ENCODE data around the gene RALGPS2.
"Not testable (repeated sequence)": the region's sequence is repeated elsewhere in the genome, so short reads cannot be mapped to it uniquely, and the experiment has no call there.

The RALGPS2 gene

DNA sequence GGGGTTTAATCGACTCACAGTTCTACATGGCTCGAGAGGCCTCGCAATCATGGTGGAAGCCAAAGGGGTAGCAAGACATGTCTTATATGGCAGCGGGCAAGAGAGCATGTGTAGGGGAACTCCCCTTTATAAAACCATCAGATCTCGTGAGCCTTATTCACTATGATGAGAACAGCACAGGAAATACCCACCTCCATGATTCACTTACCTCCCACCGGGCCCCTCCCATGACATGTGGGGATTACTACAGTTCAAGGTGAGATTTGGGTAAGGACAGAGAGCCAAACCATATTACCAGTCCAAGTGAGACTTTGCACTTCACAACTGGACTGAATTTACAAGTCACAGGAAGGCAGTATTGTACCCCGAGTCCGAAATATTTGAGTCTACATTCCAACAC lies 219.7 kb downstream of the RALGPS2 start:
- peaks cover 14% of the 10 kb centered on the region for H3K4me1 ChIP-seq (ENCODE audit: control insufficient read depth, insufficient read depth, low read length)
- no peak overlapping the region for H3K27ac ChIP-seq (ENCODE audit: insufficient read depth, low read depth, low read length, poor library complexity, severe bottlenecking)
- H3K9me3 ChIP-seq (ENCODE audit: control insufficient read depth, low read length) = no peaks in the 10 kb centered on the region
- no peaks in the 10 kb centered on the region for H3K36me3 ChIP-seq (ENCODE audit: control insufficient read depth, insufficient read depth, low read length)
- 93 to 95% methylated on average over 8 of the region's 8 CpGs for WGBS, 2 experiments
- no peaks in the 10 kb centered on the region for H3K27me3 ChIP-seq (ENCODE audit: control insufficient read depth, insufficient read depth, low read length, poor library complexity, severe bottlenecking)
- no peak overlapping the region for H3K4me3 ChIP-seq (ENCODE audit: insufficient read depth, low read depth, low read length)

DNA sequence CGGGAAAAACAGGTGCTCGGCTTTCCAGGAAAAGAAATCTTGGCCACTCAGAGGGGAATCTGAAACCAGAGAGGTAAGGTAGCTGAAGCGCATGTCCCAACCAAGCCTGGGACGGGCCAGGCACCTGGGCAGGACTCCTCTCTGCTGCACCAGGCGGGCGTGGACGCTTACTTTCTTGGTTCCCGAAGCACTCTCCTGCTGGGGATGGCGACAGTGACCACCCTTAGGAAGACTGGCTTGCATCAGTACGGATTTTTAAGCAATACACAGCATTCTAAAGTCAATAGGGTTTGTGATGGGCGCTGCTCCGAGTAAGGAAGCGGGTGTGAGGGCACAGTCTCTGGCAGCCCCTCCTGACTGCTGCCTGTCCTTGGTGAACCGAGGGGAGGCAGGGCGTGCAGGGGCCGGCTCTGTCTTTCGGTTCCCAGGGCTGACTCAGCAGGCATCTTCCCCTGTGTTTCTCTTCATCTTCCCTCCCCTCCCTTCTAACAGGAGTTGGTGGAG lies 220.8 kb downstream of the RALGPS2 start:
- WGBS, 2 experiments = 64 to 65% methylated on average over 17 of the region's 17 CpGs
- Histone ChIP-seq H3K36me3 (ENCODE audit: control insufficient read depth, insufficient read depth, low read length) (no peaks in the 10 kb centered on the region), H3K9me3 (ENCODE audit: control insufficient read depth, low read length) (no peaks in the 10 kb centered on the region), H3K27me3 (ENCODE audit: control insufficient read depth, insufficient read depth, low read length, poor library complexity, severe bottlenecking) (no peaks in the 10 kb centered on the region), H3K4me3 (ENCODE audit: insufficient read depth, low read depth, low read length) (no peak overlapping the region), H3K27ac (ENCODE audit: insufficient read depth, low read depth, low read length, poor library complexity, severe bottlenecking) (no peak overlapping the region), H3K4me1 (ENCODE audit: control insufficient read depth, insufficient read depth, low read length) (peaks cover 14% of the 10 kb centered on the region)

DNA sequence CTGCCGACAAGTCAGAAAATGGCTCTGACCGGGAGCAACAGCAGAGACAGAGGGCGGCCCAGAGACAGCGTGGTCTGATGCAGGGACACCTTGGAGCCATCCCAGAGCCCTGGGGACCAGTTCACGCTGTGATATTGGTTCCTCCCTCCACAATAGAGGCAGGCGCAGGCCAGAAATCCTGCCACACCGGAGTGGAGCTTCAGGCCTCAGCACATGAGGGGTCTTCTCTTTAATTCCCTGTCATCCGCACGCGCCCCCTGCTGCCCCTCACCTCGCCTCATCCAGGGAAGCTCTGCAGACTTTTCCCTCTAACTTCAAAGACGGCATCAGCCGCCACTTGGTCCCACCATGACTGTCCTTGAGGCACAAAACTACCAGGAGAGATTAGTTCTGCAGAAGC lies 221.4 kb downstream of the RALGPS2 start:
- H3K27me3 ChIP-seq (ENCODE audit: control insufficient read depth, insufficient read depth, low read length, poor library complexity, severe bottlenecking) = no peaks in the 10 kb centered on the region
- no peaks in the 10 kb centered on the region for H3K9me3 ChIP-seq (ENCODE audit: control insufficient read depth, low read length)
- H3K4me1 ChIP-seq (ENCODE audit: control insufficient read depth, insufficient read depth, low read length) = peaks cover 11% of the 10 kb centered on the region
- 85 to 86% methylated on average over 13 of the region's 13 CpGs for WGBS, 2 experiments
- H3K27ac ChIP-seq (ENCODE audit: insufficient read depth, low read depth, low read length, poor library complexity, severe bottlenecking) = no peak overlapping the region
- H3K36me3 ChIP-seq (ENCODE audit: control insufficient read depth, insufficient read depth, low read length) = no peaks in the 10 kb centered on the region
- H3K4me3 ChIP-seq (ENCODE audit: insufficient read depth, low read depth, low read length) = no peak overlapping the region

DNA sequence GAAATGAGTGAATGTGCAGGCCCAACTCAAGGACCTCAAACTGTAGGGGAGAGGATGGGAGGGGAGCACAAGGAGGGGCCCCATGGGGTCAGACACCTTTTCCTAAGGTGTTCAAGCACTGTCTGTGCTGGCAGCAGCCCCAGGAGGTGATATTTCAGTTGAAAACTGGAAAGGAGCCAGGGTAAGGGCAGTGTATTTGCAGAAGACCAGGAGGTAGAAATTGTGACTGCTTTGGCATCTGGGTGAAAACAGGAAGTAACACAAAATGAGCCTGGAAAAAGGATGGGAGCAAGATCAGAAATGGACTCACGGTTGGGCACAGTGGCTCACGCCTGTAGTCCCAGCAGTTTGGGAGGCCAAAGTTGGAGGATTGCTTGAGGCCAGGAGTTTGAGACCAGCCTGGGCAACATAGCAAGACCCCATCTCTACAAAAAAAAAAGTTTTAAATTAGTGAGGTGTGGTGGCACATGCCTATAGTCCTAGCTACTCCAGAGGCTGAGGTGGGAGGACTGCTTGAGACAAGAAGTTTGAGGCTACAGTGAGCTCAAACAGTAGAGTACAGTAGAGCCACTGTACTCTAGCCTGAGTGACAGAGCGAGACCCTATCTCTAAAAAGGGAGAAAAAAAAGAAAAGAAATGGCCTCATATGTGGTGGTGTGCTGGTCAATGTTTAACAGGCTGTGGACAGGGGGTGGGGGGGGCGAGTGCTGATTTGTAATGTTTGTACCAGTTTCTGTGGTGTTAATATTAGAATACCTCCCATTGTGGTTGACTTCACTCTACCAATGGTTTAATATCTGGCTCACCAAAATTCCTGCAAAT lies 222.0 kb downstream of the RALGPS2 start:
- H3K9me3 ChIP-seq (ENCODE audit: control insufficient read depth, low read length) = no peaks in the 10 kb centered on the region
- 87 to 95% methylated on average over 4 of the region's 4 CpGs for WGBS, 2 experiments
- H3K27me3 ChIP-seq (ENCODE audit: control insufficient read depth, insufficient read depth, low read length, poor library complexity, severe bottlenecking) = no peaks in the 10 kb centered on the region
- peaks cover 11% of the 10 kb centered on the region for H3K4me1 ChIP-seq (ENCODE audit: control insufficient read depth, insufficient read depth, low read length)
- H3K27ac ChIP-seq (ENCODE audit: insufficient read depth, low read depth, low read length, poor library complexity, severe bottlenecking) = no peak overlapping the region
- H3K4me3 ChIP-seq (ENCODE audit: insufficient read depth, low read depth, low read length) = no peak overlapping the region
- no peaks in the 10 kb centered on the region for H3K36me3 ChIP-seq (ENCODE audit: control insufficient read depth, insufficient read depth, low read length)

DNA sequence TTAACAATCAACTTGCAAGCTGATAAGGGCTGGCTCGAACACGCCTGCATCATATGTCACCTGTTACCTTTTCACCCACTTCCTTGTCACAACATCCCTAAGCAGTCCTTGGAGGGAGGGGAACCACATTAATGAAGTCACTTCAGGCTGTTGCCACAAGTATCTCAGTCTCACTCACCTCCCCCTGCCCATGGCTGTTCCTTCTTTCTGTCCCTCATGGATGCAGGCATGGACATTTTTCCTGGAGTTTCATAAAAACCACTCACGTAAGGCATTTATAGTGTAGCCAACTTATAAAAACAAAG lies 222.6 kb downstream of the RALGPS2 start:
- Histone ChIP-seq H3K9me3 (ENCODE audit: control insufficient read depth, low read length) (no peaks in the 10 kb centered on the region), H3K27me3 (ENCODE audit: control insufficient read depth, insufficient read depth, low read length, poor library complexity, severe bottlenecking) (no peaks in the 10 kb centered on the region), H3K4me1 (ENCODE audit: control insufficient read depth, insufficient read depth, low read length) (peaks cover 11% of the 10 kb centered on the region), H3K27ac (ENCODE audit: insufficient read depth, low read depth, low read length, poor library complexity, severe bottlenecking) (no peak overlapping the region), H3K36me3 (ENCODE audit: control insufficient read depth, insufficient read depth, low read length) (no peaks in the 10 kb centered on the region), H3K4me3 (ENCODE audit: insufficient read depth, low read depth, low read length) (no peak overlapping the region)
- 95 to 97% methylated on average over 3 of the region's 3 CpGs for WGBS, 2 experiments

DNA sequence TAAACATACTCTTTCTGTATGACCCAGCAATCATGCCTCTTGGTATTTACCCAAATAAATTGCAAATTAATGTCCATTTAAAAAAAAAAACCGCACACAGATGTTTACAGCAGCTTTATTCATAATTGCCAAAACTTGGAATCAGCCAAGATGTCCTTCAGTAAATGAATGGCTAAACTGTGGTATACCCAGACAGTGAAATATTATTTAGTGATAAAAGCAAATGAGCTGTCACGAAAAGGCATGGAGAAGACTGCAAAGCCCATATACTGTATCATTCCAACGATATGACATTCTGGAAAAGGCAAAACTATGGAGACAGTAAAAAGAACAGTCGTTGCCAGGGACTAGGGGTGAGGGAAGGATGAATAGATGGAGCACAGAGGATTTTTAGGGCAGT lies 223.6 kb downstream of the RALGPS2 start:
- H3K4me1 ChIP-seq (ENCODE audit: control insufficient read depth, insufficient read depth, low read length) = peaks cover 11% of the 10 kb centered on the region
- no peak overlapping the region for H3K4me3 ChIP-seq (ENCODE audit: insufficient read depth, low read depth, low read length)
- WGBS, 2 experiments = 94 to 96% methylated on average over 4 of the region's 4 CpGs
- H3K9me3 ChIP-seq (ENCODE audit: control insufficient read depth, low read length) = no peaks in the 10 kb centered on the region
- no peaks in the 10 kb centered on the region for H3K36me3 ChIP-seq (ENCODE audit: control insufficient read depth, insufficient read depth, low read length)
- no peaks in the 10 kb centered on the region for H3K27me3 ChIP-seq (ENCODE audit: control insufficient read depth, insufficient read depth, low read length, poor library complexity, severe bottlenecking)
- no peak overlapping the region for H3K27ac ChIP-seq (ENCODE audit: insufficient read depth, low read depth, low read length, poor library complexity, severe bottlenecking)

DNA sequence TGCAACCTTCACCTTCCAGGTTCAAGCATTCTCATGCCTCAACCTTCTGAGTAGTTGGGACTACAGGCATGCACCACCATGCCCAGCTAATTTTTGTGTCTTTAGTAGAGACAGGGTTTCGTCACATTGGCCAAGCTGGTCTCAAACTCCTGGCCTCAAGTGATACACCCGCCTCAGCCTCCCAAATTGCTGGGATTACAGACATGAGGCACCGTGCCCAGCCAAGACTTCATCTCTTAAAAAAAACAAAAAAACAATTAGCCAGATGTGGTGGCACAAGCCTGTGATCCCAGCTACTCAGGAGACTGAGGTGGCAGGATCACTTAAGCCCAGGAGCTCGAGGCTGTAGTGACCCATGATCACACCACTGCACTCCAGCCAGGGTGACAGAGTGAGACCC lies 224.8 kb downstream of the RALGPS2 start:
- H3K4me1 ChIP-seq (ENCODE audit: control insufficient read depth, insufficient read depth, low read length) = peaks cover 11% of the 10 kb centered on the region
- H3K27me3 ChIP-seq (ENCODE audit: control insufficient read depth, insufficient read depth, low read length, poor library complexity, severe bottlenecking); H3K9me3 ChIP-seq (ENCODE audit: control insufficient read depth, low read length); H3K4me3 ChIP-seq (ENCODE audit: insufficient read depth, low read depth, low read length); H3K27ac ChIP-seq (ENCODE audit: insufficient read depth, low read depth, low read length, poor library complexity, severe bottlenecking); H3K36me3 ChIP-seq (ENCODE audit: control insufficient read depth, insufficient read depth, low read length): not testable (repeated sequence)
- 91 to 93% methylated on average over 4 of the region's 4 CpGs for WGBS, 2 experiments

DNA sequence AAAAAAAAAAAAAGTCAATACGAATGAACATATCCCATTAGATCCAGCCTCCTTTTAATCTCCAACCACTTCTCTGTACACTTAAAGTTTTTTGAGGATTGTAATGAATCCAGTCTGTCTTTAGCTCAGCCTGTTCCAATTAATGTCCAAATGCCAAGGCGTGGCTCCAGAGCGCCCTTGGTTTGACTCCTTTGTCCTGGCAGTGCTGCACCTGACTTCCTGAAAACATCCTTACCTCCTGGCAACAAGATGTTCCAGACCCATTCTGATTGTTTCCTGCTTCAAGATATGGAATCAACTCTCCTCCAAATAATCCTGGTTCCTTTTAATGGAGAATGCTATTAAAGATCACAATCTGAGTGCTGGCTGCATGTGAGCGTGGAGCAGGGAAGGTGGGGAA lies 226.6 kb downstream of the RALGPS2 start:
- WGBS, 2 experiments = 92 to 99% methylated on average over 4 of the region's 4 CpGs
- H3K9me3 ChIP-seq (ENCODE audit: control insufficient read depth, low read length) = no peaks in the 10 kb centered on the region
- H3K4me3 ChIP-seq (ENCODE audit: insufficient read depth, low read depth, low read length) = no peak overlapping the region
- no peak overlapping the region for H3K27ac ChIP-seq (ENCODE audit: insufficient read depth, low read depth, low read length, poor library complexity, severe bottlenecking)
- H3K4me1 ChIP-seq (ENCODE audit: control insufficient read depth, insufficient read depth, low read length) = peaks cover under 1% of the 10 kb centered on the region
- H3K27me3 ChIP-seq (ENCODE audit: control insufficient read depth, insufficient read depth, low read length, poor library complexity, severe bottlenecking) = no peaks in the 10 kb centered on the region
- no peaks in the 10 kb centered on the region for H3K36me3 ChIP-seq (ENCODE audit: control insufficient read depth, insufficient read depth, low read length)

DNA sequence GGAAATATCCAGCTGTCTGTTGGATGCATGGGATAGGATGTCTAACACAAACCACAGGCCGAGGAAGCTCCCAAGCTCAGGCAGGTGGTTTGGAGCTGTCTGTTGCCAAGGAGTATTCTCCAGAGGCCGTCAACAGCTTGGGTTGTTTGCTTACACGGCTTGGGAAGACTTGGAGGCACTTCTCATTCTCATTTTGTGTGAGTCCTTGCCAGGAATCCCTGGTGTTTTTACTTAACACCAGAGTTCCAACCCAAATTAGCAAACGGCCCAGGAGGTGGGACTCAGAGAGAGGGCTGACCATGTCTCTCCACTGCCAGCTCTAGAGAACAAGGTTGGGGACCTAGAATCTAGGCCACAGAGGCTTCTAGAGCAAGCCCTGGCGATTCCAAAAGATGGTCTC lies 228.0 kb downstream of the RALGPS2 start:
- WGBS, 2 experiments = 88 to 89% methylated on average over 5 of the region's 5 CpGs
- no peaks in the 10 kb centered on the region for H3K4me1 ChIP-seq (ENCODE audit: control insufficient read depth, insufficient read depth, low read length)

DNA sequence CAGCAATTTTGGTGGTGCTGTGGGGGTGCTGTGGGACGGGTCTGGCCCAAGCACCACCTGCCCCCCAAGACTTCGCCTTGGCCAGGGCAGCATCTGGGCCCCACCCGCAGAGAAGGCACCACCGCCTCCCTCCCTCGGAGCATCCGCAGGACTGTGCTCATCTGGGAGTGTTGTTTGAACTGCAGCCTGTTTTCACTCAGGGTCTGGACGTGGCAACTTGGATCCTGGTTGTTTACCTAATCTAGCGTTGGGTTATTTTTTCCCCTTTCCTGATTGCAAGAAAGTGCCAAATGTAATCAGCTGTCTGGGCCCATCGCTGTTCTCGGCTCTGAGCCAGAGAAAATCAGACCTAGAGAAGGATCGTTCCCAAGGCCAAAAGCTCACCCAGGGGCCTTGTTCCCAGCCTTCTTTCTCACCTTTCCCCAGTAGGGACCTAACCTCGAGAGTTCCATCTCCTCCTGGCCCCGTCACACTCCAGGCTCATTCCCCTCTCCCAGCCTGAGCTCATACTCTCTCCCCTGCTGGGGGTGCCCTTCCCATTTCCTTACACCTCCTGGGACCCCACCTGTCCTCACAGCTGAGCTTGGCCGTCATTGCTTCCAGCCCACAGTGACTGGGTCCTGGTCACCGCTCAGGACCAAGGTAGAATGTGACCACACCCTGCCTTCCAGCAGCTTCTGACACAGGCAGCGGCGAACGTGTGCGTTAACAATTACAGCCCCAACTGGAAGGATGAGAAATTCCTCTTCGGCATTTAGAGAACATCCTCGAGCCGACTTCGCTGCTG lies 228.7 kb downstream of the RALGPS2 start:
- Histone ChIP-seq H3K4me1 (ENCODE audit: control insufficient read depth, insufficient read depth, low read length) (no peaks in the 10 kb centered on the region), H3K27ac (ENCODE audit: insufficient read depth, low read depth, low read length, poor library complexity, severe bottlenecking) (no peak overlapping the region)

More for the DNA sequence above, 228.0 kb downstream of the RALGPS2 start:
- H3K36me3 ChIP-seq (ENCODE audit: control insufficient read depth, insufficient read depth, low read length) = no peaks in the 10 kb centered on the region
- no peak overlapping the region for H3K27ac ChIP-seq (ENCODE audit: insufficient read depth, low read depth, low read length, poor library complexity, severe bottlenecking)
- H3K4me3 ChIP-seq (ENCODE audit: insufficient read depth, low read depth, low read length) = no peak overlapping the region
- no peaks in the 10 kb centered on the region for H3K27me3 ChIP-seq (ENCODE audit: control insufficient read depth, insufficient read depth, low read length, poor library complexity, severe bottlenecking)
- H3K9me3 ChIP-seq (ENCODE audit: control insufficient read depth, low read length) = no peaks in the 10 kb centered on the region

More for the DNA sequence above, 228.7 kb downstream of the RALGPS2 start:
- WGBS, 2 experiments = 93 to 94% methylated on average over 23 of the region's 23 CpGs
- Histone ChIP-seq H3K4me3 (ENCODE audit: insufficient read depth, low read depth, low read length) (no peak overlapping the region), H3K36me3 (ENCODE audit: control insufficient read depth, insufficient read depth, low read length) (no peaks in the 10 kb centered on the region), H3K27me3 (ENCODE audit: control insufficient read depth, insufficient read depth, low read length, poor library complexity, severe bottlenecking) (no peaks in the 10 kb centered on the region), H3K9me3 (ENCODE audit: control insufficient read depth, low read length) (no peaks in the 10 kb centered on the region)
